HCT116 (cell line): ENCODE data around the gene CROT. TPM values are rescaled to one million over a fixed set of nuclear protein-coding genes. Genes with fewer than 3 reads are reported as not detected.

Source experiments
- ATAC-seq: fragments of 200-7000 bp; cut with Tn5 transposase; 2 replicates; pipeline ENCODE4 v1.9.1; 2020; ENCODE audit warnings: mild to moderate bottlenecking, moderate library complexity
- BruUV-seq: library from RNA; stranded (reverse); fragments of 400-500 nt; replicated peaks from 2 replicates; lab custom pipeline; 2021; lab: Mats Ljungman, UMichigan
- CTCF ChIA-PET: fragments of 300-600 bp; sonication (Branson Sonifier 250); formaldehyde crosslinking; loops from one replicate; lab custom pipeline; 2021; ENCODE audit warnings: antibody characterized with exemption; lab: Charles Lee
- POLR2A ChIA-PET: fragments of 300-600, 350-600 bp; sonication (Branson Sonifier 250); formaldehyde crosslinking; loops from one replicate; lab custom pipeline; 2021; ENCODE audit warnings: antibody characterized with exemption; lab: Charles Lee
- RAD21 ChIA-PET, 2 experiments: fragments of 300-600 bp; sonication (Branson Sonifier 250); formaldehyde crosslinking; loops; one replicate each; lab custom pipeline; 2023; ENCODE audit warnings: low total read pairs in 2 of 2; ENCODE audit not compliant: uncharacterized antibody in 2 of 2, unreplicated experiment in 2 of 2, low non-redundant PET in 1 of 2; lab: Charles Lee
- DNase-seq: peaks from one replicate; pipeline ENCODE4 v3.0.0-alpha.2; 2010; ENCODE audit warnings: low read depth, low spot score
- H2AFZ ChIP-seq: fragments of 200-600 bp; shearing (Covaris generic), sonication (generic); 2 replicates; pipeline ENCODE4 v1.6.1; 2017; ENCODE audit warnings: low read depth, mixed run types, mixed read lengths, antibody characterized with exemption, low read length; ENCODE audit not compliant: poor library complexity, severe bottlenecking
- H3K27ac ChIP-seq: 2 replicates; pipeline ENCODE4 v1.5.1; 2012; ENCODE audit warnings: low read depth, low read length
- H3K27me3 ChIP-seq: fragments of 200-600 bp; sonication (generic); 2 replicates; pipeline ENCODE4 v1.6.1; 2016; ENCODE audit warnings: mixed run types, low read length, mixed read lengths; ENCODE audit not compliant: insufficient read depth
- H3K36me3 ChIP-seq, 2 experiments: fragments of 200-500 bp in 1 of 2; fragments of 200-600 bp in 1 of 2; sonication (Bioruptor generic) in 1 of 2; sonication (generic) in 1 of 2; 2 replicates each; pipeline versions ENCODE4 v1.5.1 to v1.6.1; 2014 to 2016; ENCODE audit warnings: low read length in 2 of 2, inconsistent platforms in 1 of 2, mixed read lengths in 1 of 2, mixed run types in 1 of 2; ENCODE audit not compliant: insufficient read depth in 2 of 2, control insufficient read depth in 1 of 2
- H3K4me1 ChIP-seq, 2 experiments: fragments of 200-600 bp in 1 of 2; sonication (generic) in 1 of 2; 2 replicates each; pipeline versions ENCODE4 v1.5.1 to v1.6.1; 2012 to 2017; ENCODE audit warnings: low read length in 2 of 2, inconsistent platforms in 1 of 2, mild to moderate bottlenecking in 1 of 2, mixed read lengths in 1 of 2, mixed run types in 1 of 2, moderate library complexity in 1 of 2; ENCODE audit not compliant: insufficient read depth in 2 of 2, control insufficient read depth in 1 of 2
- H3K4me2 ChIP-seq: fragments of 200-600 bp; sonication (generic); 2 replicates; pipeline ENCODE4 v1.6.1; 2017; ENCODE audit warnings: mixed run types, low read length, mixed read lengths
- H3K4me3 ChIP-seq, 2 experiments: fragments of 200-600 bp in 1 of 2; sonication (generic) in 1 of 2; replicated peaks in 1 of 2; 2 replicates each; pipeline ENCODE4 v1.5.1; 2011 to 2016; ENCODE audit warnings: low read length in 2 of 2, control low read depth in 1 of 2, low read depth in 1 of 2, mild to moderate bottlenecking in 1 of 2, mixed read lengths in 1 of 2, mixed run types in 1 of 2
- H3K79me2 ChIP-seq: fragments of 200-600 bp; sonication (generic); 2 replicates; pipeline ENCODE4 v1.6.1; 2017; ENCODE audit warnings: mild to moderate bottlenecking, mixed run types, low read length, moderate library complexity, mixed read lengths; ENCODE audit not compliant: insufficient read depth
- H3K9ac ChIP-seq: fragments of 200-600 bp; sonication (generic); 2 replicates; pipeline ENCODE4 v1.6.1; 2016; ENCODE audit warnings: low read length, mixed read lengths
- H3K9me2 ChIP-seq: fragments of 200-600 bp; sonication (generic), shearing (Covaris generic); 2 replicates; pipeline ENCODE4 v1.6.1; 2017; ENCODE audit warnings: mixed run types, mild to moderate bottlenecking, moderate library complexity; ENCODE audit not compliant: insufficient read depth
- H3K9me3 ChIP-seq, 2 experiments: fragments of 200-500 bp in 1 of 2; fragments of 200-600 bp in 1 of 2; sonication (Bioruptor generic) in 1 of 2; sonication (generic) in 1 of 2; 2 replicates each; pipeline ENCODE4 v1.6.1; 2014 to 2017; ENCODE audit warnings: low read length in 2 of 2, mixed read lengths in 2 of 2, inconsistent platforms in 1 of 2, low read depth in 1 of 2, mild to moderate bottlenecking in 1 of 2, mixed run types in 1 of 2, moderate library complexity in 1 of 2; ENCODE audit not compliant: control insufficient read depth in 1 of 2, insufficient read depth in 1 of 2
- H4K20me1 ChIP-seq: fragments of 200-600 bp; sonication (generic), shearing (Covaris generic); 2 replicates; pipeline ENCODE4 v1.6.1; 2017; ENCODE audit warnings: mixed run types, mild to moderate bottlenecking, moderate library complexity; ENCODE audit not compliant: insufficient read depth
- EGR1 ChIP-seq: IDR thresholded peaks from 2 replicates; pipeline ENCODE4 v1.6.1; 2012; ENCODE audit warnings: low read depth
- ELF1 ChIP-seq: IDR thresholded peaks from 2 replicates; pipeline ENCODE4 v1.6.1; 2012; ENCODE audit warnings: low read depth, borderline replicate concordance
- FOSL1 ChIP-seq: IDR thresholded peaks from 2 replicates; pipeline ENCODE4 v1.6.1; 2012; ENCODE audit warnings: low read depth
- JUND ChIP-seq: IDR thresholded peaks from 2 replicates; pipeline ENCODE4 v1.6.1; 2012
- POLR2A ChIP-seq: IDR thresholded peaks from 2 replicates; pipeline ENCODE4 v1.7.0; 2011; ENCODE audit warnings: borderline replicate concordance; ENCODE audit not compliant: insufficient read depth, insufficient read length; ENCODE audit errors: extremely low read depth
- REST ChIP-seq: IDR thresholded peaks from 2 replicates; pipeline ENCODE4 v1.6.1; 2012; ENCODE audit warnings: low read depth
- TCF7L2 ChIP-seq: IDR thresholded peaks from 2 replicates; pipeline ENCODE4 v1.7.0; 2011; ENCODE audit warnings: borderline replicate concordance, inconsistent platforms; ENCODE audit not compliant: insufficient read depth, insufficient read length; ENCODE audit errors: extremely low read depth
- ZFX ChIP-seq: fragments of 450-650 bp; IDR thresholded peaks from 2 replicates; pipeline ENCODE4 v1.6.1; 2017
- intact Hi-C: fragments of 100-400 bp; cut with micrococcal nuclease; formaldehyde crosslinking; loops from 2 replicates; pipeline ENCODE4 v1.10.0; 2022
- total RNA-seq: library from RNA; stranded (reverse); gene quantifications from one replicate; pipeline ENCODE4 v1.2.1, GENCODE V29; 2021; ENCODE audit not compliant: unreplicated experiment
- TF ChIP-seq, protein P1 (sequence below): IDR thresholded peaks from 2 replicates; pipeline ENCODE4 v1.6.1; 2011; ENCODE audit warnings: mild to moderate bottlenecking, low read length, moderate library complexity; ENCODE audit not compliant: insufficient replicate concordance; ENCODE audit errors: extremely low read depth

Gene CROT
- total RNA-seq, 1 experiment from 2014 or later: 0.07 TPM

GRCh38 chr7:87330316-87330715, 15.1 kb upstream of the CROT start (continued):
- TF ChIP-seq TCF7L2: no peak
- TF ChIP-seq JUND: no peak
- TF ChIP-seq, protein P1, sequence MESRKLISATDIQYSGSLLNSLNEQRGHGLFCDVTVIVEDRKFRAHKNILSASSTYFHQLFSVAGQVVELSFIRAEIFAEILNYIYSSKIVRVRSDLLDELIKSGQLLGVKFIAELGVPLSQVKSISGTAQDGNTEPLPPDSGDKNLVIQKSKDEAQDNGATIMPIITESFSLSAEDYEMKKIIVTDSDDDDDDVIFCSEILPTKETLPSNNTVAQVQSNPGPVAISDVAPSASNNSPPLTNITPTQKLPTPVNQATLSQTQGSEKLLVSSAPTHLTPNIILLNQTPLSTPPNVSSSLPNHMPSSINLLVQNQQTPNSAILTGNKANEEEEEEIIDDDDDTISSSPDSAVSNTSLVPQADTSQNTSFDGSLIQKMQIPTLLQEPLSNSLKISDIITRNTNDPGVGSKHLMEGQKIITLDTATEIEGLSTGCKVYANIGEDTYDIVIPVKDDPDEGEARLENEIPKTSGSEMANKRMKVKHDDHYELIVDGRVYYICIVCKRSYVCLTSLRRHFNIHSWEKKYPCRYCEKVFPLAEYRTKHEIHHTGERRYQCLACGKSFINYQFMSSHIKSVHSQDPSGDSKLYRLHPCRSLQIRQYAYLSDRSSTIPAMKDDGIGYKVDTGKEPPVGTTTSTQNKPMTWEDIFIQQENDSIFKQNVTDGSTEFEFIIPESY: no peak
- TF ChIP-seq ZFX: no peak
- TF ChIP-seq ELF1: no peak
- TF ChIP-seq FOSL1: no peak
- no peak for TF ChIP-seq EGR1
- no peak for TF ChIP-seq POLR2A

- H3K9me3 ChIP-seq: peaks cover 18 to 26% of the 10 kb centered on the region in 2 experiments; a peak in 2 of 4 replicates
- no peaks in the 10 kb centered on the region for H3K9me2 ChIP-seq
- POLR2A ChIA-PET: no interaction called here
- no peak for ATAC-seq
- H2AFZ ChIP-seq: no peak overlapping the region
- no peaks in the 10 kb centered on the region for H4K20me1 ChIP-seq
- RAD21 ChIA-PET: no interaction called here
- intact Hi-C loops: no loop called here
- no peak overlapping the region for H3K9ac ChIP-seq
- TF ChIP-seq REST: no peak
- no peak for TF ChIP-seq POLR2A
- TF ChIP-seq, all 23 proteins: peak for 0
- Histone ChIP-seq H3K4me3 (no peak overlapping the region), H3K36me3 (no peaks in the 10 kb centered on the region), H3K4me2 (no peak overlapping the region), H3K27me3 (no peaks in the 10 kb centered on the region), H3K79me2 (no peaks in the 10 kb centered on the region), H3K4me1 (no peaks in the 10 kb centered on the region), H3K27ac (no peak overlapping the region)
- CTCF ChIA-PET: no interaction called here
- DNase-seq: no peak
- no TSS peak for BruUV-seq
These were observed 14.5 kb upstream of the CROT start for GRCh38 chr7:87330942-87331341.
